GM12891 (cell line): Measurements from ENCODE around the gene PANX2.

ENCODE experiments used
- POLR2A ChIP-seq: IDR thresholded peaks from 2 replicates; pipeline ENCODE4 v1.6.1; 2011; ENCODE audit warnings: low read depth, low read length, control low read depth
- POLR2AphosphoS5 ChIP-seq: IDR thresholded peaks from 2 replicates; pipeline ENCODE4 v1.6.1; 2011; ENCODE audit warnings: low read depth, low read length, control low read depth
- SPI1 ChIP-seq: IDR thresholded peaks from 2 replicates; pipeline ENCODE4 v1.6.1; 2011; ENCODE audit warnings: low read depth, low read length, control low read depth
- TAF1 ChIP-seq: IDR thresholded peaks from 2 replicates; pipeline ENCODE4 v1.6.1; 2011; ENCODE audit warnings: low read depth, low read length, control low read depth

- TF ChIP-seq POLR2AphosphoS5 (no peak), POLR2A (no peak), SPI1 (no peak), TAF1 (no peak)
Measured at GRCh38 chr22:50197856-50198623, 27.5 kb downstream of the PANX2 start.
